GM12892 (cell line): ENCODE measurements around the gene RPS26. TPM values are rescaled to one million over a fixed set of nuclear protein-coding genes. Genes with fewer than 3 reads are reported as not detected.
"Not testable (repeated sequence)": the region's sequence is repeated elsewhere in the genome, so short reads cannot be mapped to it uniquely, and the experiment has no call there.

ENCODE experiments used
- DNase-seq: peaks from one replicate; pipeline ENCODE4 v3.0.0; 2011; ENCODE audit not compliant: insufficient read length
- FAIRE-seq: peaks from 2 replicates; lab custom pipeline; 2011; peaks lifted over from hg19 to GRCh38; lab: Jason Lieb, UNC
- POLR2A ChIP-seq: IDR thresholded peaks from 2 replicates; pipeline ENCODE4 v1.6.1; 2011; ENCODE audit warnings: low read depth, low read length, control low read depth
- POLR2AphosphoS5 ChIP-seq: IDR thresholded peaks from 2 replicates; pipeline ENCODE4 v1.6.1; 2011; ENCODE audit warnings: low read depth, low read length, control low read depth
- TAF1 ChIP-seq: IDR thresholded peaks from 2 replicates; pipeline ENCODE4 v1.6.1; 2011; ENCODE audit warnings: low read depth, mild to moderate bottlenecking, control low read depth, low read length, borderline replicate concordance
- polyA plus RNA-seq: library from polyadenylated mRNA; unstranded; fragments of >200 nt; gene quantifications from one replicate; pipeline ENCODE4 v1.2.1, GENCODE V29; 2012; ENCODE audit warnings: missing spikeins, inconsistent platforms; ENCODE audit not compliant: missing spikeins

The RPS26 gene
- 1,801 TPM for polyA plus RNA-seq

DNA sequence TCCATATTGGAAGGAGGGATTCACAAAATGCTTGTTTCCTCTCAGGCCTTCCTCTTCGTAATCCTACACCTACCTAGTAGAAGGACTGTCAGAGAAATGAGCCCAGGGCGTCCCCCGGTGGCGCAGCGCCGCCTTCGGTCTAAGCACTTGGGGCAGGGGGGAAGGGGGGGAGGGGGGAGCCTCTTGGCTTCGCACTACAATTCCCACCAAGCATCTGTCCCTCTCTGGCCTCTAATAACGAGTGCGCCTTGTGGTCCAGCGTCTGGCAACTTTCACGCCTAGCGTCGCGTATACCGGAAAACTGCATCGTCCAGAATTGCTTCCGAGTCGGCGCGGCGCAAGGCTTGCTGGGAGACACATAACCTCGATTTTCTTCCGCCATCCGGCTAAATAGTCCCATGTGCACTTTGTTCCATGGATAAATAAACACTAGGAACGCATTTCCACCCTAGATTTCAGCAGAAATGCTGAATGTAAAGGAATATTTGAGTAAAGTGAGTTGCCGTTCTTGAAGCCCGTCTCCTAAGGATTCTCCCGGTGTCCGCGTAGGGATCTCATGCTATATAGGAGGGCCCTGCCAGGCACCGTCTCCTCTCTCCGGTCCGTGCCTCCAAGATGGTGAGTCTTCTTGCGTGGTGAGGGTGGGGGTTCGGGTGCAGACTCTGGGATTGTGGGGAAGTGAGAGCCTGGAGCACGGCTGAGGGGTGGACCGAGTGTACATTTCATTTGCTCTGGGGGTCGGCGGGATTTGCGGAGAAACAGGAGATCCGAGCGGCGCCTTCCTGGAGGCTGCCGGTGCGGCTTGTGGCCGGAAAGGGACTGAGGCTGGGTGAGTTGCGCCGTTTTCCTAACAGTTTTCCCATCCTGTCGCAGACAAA lies at the start of gene RPS26:
TSS of gene RPS26 (plus strand) at position 367 of the 878 bp plus-strand sequence. CDS start at position 616, 249 bp downstream.
- DNase-seq: peak; percentile 63
- TF ChIP-seq POLR2AphosphoS5 (peak; percentile 100), POLR2A (peak; percentile 100), TAF1 (peak; percentile 99)
- peak; percentile 94 for FAIRE-seq

DNA sequence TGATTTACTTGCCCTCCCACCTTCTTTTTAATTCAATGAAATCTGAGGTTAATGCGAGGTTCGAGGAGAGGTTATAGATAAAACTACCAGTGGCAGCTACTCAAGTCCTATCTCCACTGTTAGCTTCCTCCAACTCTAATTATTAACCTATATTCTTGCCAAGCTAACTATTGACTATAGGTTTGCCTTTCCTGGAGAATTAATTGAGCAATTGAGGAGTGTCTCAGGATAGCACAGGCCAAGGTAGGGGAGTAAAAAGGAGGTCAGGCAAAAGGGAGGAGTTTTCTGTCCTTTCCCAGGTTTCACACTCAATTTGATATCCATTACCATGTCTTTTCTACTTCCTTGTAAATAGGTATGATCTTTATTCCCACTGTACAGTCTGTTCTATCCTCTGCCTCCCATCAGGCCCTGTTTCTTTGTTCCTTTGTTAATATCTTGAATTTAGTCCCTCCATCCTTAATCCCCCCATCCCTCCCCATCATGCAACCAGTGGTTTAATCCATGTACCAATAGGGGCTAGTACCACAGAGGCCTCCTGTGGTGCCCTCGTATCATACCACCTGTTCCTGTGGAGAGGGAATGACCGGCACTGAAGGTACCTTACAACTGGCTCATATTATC lies 48.4 kb upstream of the RPS26 start:
- no peak for DNase-seq

GRCh38 chr12:55995366-55995765 lies 46.4 kb upstream of the RPS26 start:
- DNase-seq: no peak
- TF ChIP-seq POLR2A (no peak), TAF1 (no peak), POLR2AphosphoS5 (no peak)
- no peak for FAIRE-seq

More for the DNA sequence above, 48.4 kb upstream of the RPS26 start:
- TF ChIP-seq POLR2AphosphoS5: no peak
- no peak for TF ChIP-seq POLR2A
- no peak for TF ChIP-seq TAF1
- FAIRE-seq: no peak

- no peak for TF ChIP-seq TAF1
- TF ChIP-seq POLR2AphosphoS5: no peak
- no peak for TF ChIP-seq POLR2A
- FAIRE-seq (peak; percentile 86), DNase-seq (peak; percentile 36)
Observed at GRCh38 chr12:55996201-55996714, 45.5 kb upstream of the RPS26 start.

DNA sequence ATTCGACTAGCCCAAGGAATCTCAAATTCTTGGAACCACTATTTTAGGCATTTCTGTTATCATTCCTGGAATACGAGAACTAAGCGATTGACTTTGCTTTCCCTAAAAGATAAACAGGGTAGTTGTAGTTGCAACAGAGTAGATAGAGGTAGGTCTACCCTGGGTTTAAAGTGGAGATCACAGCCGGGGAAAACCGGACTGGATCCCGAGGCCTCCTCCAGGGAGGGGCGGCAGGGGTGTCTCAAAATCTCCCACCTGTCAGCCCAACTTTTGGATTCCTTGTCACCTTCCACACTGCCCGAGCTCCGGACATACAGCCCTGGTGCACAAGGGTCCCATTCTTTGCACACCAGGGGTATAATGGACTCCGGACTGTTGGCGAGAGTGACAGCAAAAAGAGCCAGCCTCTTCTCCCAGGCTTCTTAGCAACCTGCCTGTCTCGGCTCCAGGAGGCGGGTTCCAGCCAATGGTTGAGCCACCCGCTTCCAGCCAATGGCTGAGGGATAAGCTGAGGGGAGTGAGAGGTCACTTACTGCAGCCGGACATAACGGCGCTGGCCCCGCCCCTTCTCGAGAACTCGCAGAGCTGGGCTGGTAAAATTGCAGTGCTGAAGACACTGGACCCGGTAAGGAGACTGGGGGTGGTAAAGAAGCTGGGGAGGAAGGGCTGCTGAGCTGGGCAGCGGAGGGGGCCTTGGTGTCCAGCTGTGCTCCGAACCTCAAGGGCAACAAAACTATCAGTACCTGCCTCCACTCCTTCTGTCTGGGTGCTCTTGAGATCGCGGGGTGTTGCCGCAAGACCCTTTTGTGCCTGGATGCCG lies 44.8 kb upstream of the RPS26 start, which contains the start of gene SUOX:
TSS of gene SUOX (plus strand) at position 562 of the 820 bp plus-strand sequence. CDS start 4,946 bp downstream, outside the sequence.
- DNase-seq (peak; percentile 94), FAIRE-seq (peak; percentile 95)
- TF ChIP-seq POLR2A: peak; percentile 66
- 0 out of 2 replicates have a peak, but pooled peaks have one; percentile 33 for TF ChIP-seq TAF1
- peak; percentile 64; the same call in 1 of the 2 replicates for TF ChIP-seq POLR2AphosphoS5

DNA sequence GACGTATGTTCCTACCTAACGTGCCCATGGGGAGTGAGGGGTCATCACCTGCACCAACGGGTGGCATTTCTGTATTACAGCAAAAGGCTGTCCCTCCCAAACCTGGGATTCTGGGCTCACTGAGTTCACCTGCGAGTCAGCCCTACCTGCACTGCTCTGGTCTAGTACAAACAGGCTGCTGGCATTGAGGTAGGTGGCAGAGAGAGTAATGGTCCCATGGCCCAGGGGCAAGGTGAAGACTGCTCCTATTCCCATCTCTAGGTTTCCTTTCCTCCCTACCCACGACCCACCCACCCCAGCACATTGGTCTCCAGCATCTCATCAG lies 44.2 kb upstream of the RPS26 start:
- TF ChIP-seq POLR2A (no peak), TAF1 (no peak), POLR2AphosphoS5 (no peak)
- DNase-seq (no peak), FAIRE-seq (no peak)

GRCh38 chr12:55999522-55999921 lies 42.2 kb upstream of the RPS26 start:
- FAIRE-seq, DNase-seq: not testable (repeated sequence)

DNA sequence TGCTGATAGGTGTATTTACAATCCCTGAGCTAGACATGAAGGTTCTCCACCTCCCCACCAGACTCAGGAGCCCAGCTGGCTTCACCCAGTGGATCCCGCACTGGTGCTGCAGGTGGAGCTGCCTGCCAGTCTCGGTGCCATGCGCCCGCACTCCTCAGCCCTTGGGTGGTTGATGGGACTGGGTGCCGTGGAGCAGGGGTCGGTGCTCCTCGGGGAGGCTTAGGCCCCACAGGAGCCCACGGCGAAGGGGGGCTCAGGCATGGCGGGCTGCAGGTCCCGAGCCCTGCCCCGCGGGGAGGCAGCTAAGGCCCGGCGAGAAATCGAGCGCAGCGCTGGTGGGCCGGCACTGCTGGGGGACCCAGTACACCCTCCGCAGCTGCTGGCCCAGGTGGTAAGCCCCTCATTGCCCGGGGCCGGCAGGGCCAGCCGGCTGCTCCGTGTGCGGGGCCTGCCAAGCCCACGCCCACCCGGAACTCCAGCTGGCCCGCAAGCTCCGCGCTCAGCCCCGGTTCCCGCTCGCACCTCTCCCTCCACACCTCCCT lies 41.6 kb upstream of the RPS26 start:
- FAIRE-seq, DNase-seq: not testable (repeated sequence)

DNA sequence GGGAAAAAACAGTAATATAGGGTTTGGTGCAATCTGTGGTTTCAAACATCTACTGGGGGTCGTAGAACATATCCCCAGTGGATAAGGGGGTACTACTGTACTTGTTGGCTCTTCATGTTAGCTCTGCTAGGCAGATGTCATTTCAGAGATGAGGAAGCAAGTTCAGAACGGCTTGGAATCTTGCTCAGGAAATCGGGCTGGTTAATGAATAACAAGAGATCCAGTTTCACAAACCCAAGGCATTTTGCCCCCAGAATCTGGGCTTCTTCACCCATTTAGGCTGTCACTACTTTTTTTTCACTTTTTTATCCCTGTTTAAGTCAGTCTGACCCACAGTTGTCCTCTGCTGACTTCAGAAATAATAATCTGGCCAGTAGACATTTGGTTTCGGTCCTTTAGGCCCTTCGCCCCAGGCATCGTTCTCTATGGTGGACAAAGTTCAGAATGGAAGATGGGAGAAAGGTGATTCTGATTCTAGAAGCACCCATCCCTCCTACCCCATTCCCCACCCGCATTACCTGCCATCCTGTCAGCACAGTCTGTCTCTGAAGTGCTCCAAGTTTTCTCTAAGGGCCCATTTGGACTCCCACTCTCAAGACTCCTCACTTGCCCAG lies 40.1 kb upstream of the RPS26 start:
- TF ChIP-seq TAF1 (no peak), POLR2A (no peak), POLR2AphosphoS5 (no peak)
- no peak for DNase-seq
- FAIRE-seq: no peak

DNA sequence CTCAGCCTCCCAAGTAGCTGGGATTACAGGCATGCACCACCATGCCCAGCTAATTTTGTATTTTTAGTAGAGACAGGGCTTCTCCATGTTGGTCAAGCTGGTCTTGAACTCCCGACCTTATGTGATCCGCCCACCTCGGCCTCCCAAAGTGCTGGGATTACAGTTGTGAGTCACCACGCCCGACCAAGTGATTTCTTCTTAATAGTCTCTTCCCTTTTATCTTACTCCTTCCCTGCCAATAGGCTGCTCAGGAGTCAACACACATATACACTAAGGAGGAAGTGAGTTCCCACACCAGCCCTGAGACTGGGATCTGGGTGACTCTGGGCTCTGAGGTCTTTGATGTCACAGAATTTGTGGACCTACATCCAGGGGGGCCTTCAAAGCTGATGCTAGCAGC lies 38.3 kb upstream of the RPS26 start:
- not testable (repeated sequence) for DNase-seq, FAIRE-seq

GRCh38 chr12:56004211-56004610 lies 37.5 kb upstream of the RPS26 start:
- TF ChIP-seq POLR2A (no peak), TAF1 (no peak), POLR2AphosphoS5 (no peak)
- DNase-seq (no peak), FAIRE-seq (no peak)
